ENCODE results near the gene C16orf54.
A peak's percentile ranks its signal among the peaks of the same experiment; 100 is the strongest.
"Not testable (repeated sequence)": the region's sequence is repeated elsewhere in the genome, so short reads cannot be mapped to it uniquely, and the experiment has no call there.

The C16orf54 gene, protein sequence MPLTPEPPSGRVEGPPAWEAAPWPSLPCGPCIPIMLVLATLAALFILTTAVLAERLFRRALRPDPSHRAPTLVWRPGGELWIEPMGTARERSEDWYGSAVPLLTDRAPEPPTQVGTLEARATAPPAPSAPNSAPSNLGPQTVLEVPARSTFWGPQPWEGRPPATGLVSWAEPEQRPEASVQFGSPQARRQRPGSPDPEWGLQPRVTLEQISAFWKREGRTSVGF

DNA sequence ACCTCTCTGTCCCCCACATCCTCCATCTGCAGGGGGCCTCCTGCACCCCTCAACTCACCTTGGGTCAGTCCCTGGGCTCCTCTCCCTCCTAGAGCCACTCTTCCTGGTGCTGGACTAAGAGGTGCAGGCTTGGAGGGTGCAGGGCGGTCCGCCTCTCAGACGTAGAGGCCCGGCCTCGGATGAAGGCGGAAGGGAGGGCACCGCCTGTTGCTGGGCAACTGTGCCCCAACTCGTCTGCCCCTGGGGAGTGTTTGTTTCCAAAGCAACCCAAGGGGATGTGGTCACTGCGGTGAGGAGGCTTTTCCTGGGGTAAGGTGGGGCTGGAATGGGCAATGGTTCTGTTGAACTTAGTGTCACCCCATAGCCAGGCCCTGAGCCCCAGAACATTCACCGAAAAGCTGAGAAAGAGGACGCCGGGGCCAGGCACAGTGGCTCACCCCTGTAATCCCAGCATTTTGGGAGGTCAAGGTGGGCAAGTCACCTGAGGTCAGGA, at the start of gene C16orf54:
Gene C16orf54, minus strand, starts transcription at position 138 of the 493 bp plus-strand sequence. CDS start 1,039 bp downstream, outside the sequence.
- peaks cover 71% of the 10 kb centered on the region for H3K4me1 Mint-ChIP-seq (ENCODE audit: low read depth)
- no peaks in the 10 kb centered on the region for H3K9me3 Mint-ChIP-seq
- H3K36me3 Mint-ChIP-seq (ENCODE audit: low read depth) = peaks cover 32% of the 10 kb centered on the region
- no peaks in the 10 kb centered on the region for H3K27me3 Mint-ChIP-seq
- peak within 1 kb of the TSS; percentile 99 for H3K27ac Mint-ChIP-seq
- peak within 1 kb of the TSS; percentile 97 for H3K4me3 Mint-ChIP-seq

DNA sequence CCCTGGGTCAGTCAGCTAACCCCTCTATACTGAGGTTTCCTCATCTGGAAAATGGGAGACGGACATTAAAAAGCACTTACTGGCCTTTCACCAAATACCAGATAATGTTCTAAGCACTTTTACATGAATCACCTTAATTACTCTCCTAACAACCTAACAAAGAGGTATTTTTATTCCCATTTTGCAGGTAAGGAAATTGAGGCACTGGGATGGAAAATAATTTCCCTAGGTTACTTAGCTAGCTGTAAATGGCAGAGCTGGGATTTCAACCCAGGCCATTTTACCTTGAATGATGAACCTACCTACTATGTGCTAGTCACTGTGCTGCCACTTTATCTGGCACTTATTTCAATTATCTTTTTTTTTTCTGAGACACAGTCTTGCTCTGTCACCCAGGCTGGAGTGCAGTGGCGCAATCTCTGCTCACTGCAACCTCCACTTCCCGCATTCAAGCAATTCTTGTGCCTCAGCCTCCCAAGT, 48.5 kb upstream of the C16orf54 start:
- Mint-ChIP-seq H3K9me3 (no peaks in the 10 kb centered on the region), H3K27me3 (no peaks in the 10 kb centered on the region), H3K4me1 (ENCODE audit: low read depth) (peaks cover 41% of the 10 kb centered on the region), H3K36me3 (ENCODE audit: low read depth) (peaks cover 65% of the 10 kb centered on the region), H3K27ac (no peak overlapping the region), H3K4me3 (no peak overlapping the region)

DNA sequence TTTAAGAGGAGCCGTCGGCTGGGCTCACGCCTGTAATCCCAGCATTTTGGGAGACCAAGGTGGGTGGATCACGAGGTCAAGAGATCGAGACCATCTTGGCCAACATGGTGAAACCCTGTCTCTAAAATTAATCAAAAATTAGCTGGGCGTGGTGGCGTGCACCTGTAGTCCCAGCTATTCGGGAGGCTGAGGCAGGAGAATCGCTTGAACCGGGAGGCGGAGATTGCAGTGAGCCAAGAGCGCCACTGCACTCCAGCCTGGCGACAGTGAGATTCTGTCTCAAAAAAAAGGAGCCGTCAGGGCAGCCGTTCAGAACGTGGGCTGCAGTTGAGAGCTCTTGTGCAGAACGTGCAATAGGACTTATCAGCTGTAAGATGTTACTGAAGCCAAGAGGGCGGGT, 47.4 kb upstream of the C16orf54 start:
- not testable (repeated sequence) for H3K27me3 Mint-ChIP-seq, H3K4me3 Mint-ChIP-seq, H3K9me3 Mint-ChIP-seq
- Mint-ChIP-seq H3K27ac (peak overlapping the region; percentile 20), H3K36me3 (ENCODE audit: low read depth) (peaks cover 54% of the 10 kb centered on the region), H3K4me1 (ENCODE audit: low read depth) (peaks cover 41% of the 10 kb centered on the region)

DNA sequence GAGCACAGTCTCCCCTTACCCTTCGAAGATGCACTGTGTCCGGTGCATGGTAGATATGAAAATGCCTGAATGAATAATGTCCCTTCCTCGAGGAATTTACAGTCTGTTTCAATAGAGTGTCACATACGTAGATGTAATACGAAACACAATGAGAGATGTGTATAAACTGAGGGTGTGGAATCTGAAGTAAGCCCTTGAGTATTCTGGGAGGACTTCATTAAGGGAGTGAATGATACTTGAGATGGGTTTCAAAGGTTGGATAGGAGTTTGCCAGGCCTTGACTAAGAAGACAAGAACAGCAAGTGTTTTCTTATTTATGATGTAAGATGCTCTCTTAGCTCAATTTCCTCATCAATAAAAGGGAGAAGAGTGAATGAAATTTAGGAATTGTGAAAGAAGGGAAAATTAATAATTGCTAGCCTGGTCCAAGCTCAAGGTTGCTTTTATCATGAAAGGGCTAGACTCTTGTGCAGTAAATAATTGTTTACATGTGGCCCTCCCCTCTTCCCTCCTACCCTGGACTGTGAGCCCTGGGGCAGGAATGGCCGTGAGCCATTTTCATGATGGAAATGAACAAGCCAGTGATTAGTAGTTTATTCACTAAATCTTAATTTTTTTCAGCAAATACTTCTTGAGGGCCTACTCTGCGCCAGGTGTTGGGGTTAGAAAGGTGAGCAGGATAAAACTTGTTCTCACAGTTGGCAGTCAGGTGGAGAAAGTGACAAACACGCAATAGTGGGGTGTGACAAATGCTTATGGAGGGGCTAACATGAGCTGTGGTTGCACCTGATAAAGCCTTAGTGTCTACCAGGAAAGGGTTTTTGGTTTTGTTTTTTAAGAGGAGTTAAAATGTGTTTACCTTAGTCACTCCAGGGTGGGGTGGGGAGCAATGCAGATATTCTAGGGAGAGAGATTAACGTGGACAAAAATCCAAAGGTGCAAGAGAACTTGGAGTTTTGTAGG, 46.3 kb upstream of the C16orf54 start:
- peaks cover 41% of the 10 kb centered on the region for H3K4me1 Mint-ChIP-seq (ENCODE audit: low read depth)
- peak overlapping the region; percentile 95 for H3K27ac Mint-ChIP-seq
- no peaks in the 10 kb centered on the region for H3K9me3 Mint-ChIP-seq

DNA sequence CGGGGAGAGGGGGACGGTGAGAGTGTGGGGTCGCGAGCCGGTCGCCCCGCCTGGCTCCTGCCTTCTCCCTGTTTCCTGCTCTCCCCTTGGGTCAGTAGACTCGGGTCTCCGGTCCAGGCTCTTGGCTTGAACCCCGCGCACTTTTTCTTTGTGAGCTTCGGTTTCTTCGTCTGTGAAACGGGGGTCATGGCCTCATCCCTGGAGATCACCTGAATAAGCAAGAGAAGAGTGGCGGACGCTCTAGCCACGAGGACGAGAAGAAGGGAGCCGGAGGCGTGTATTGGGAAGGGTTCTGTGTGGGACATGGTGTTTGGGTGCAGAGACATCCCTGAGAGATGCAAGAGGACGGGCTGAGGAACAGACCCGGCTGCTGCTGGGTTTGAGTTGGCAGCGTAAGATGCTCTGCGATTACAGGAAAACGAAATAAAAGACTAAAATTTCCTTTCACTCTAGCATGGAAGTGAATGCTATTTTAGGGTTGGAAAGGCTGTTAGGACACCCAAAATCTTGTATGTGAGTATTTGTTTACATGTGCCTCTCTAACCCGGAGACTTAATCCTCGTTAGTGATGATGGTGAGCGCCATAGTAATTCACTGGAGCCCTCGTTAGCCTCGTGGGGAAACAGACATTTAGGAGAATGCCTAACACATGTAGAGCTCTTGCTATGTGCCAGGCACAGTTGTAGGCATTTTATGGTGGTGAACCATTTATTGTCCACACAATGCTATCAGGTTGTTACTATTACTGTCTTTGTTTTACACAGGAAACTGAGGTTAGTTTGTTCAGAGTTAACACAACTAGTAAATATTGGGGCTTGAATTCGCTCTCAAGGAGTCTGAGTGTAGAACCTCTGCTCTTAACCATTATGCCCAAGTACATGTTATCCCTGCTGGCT, 45.4 kb upstream of the C16orf54 start:
- Mint-ChIP-seq H3K36me3 (ENCODE audit: low read depth) (peaks cover 34% of the 10 kb centered on the region), H3K4me3 (peak overlapping the region; percentile 98), H3K27ac (peak overlapping the region; percentile 95), H3K9me3 (no peaks in the 10 kb centered on the region), H3K27me3 (no peaks in the 10 kb centered on the region), H3K4me1 (ENCODE audit: low read depth) (peaks cover 41% of the 10 kb centered on the region)

More for the DNA sequence above, 46.3 kb upstream of the C16orf54 start:
- H3K36me3 Mint-ChIP-seq (ENCODE audit: low read depth) = peaks cover 44% of the 10 kb centered on the region
- peak overlapping the region; percentile 98 for H3K4me3 Mint-ChIP-seq
- H3K27me3 Mint-ChIP-seq = no peaks in the 10 kb centered on the region

DNA sequence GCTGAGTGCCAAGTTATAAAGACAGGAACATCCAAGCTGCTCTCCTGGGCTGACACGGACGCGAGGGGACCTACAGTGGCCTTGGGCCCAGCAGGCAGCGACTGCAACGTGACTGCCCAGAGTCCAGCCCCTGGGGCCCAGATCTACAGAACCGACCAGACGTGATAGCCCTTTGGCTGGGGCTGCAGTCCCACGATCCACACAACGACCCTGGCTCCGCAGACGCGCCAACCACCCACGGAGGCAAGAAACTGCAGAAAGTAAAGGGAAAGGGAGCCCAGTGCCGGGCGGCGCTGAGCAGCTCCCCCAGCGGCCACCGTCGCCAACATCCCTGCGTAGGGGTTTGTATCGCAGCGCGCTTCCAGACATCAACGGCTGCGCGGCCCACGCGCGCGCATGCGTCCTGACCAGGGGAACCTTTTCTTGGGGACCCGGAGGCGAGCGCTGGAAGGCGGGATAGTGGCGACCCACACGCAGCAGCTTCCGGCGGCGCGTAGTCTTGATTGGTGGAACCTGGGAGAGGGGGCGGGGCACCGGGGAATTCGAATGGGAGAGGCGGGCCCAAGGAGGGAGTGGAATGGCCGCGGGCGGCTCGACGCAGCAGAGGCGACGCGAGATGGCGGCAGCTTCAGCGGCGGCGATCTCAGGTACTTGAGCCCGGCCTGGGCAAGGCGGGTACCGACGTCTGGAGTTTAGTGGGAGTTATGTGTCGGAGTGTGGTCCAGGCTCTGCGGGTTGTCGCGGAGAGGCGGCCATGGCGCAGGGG, 44.6 kb upstream of the C16orf54 start, which contains the start of gene KIF22:
Gene KIF22, plus strand, starts transcription at position 569 of the 766 bp plus-strand sequence. Its CDS starts 9 bp downstream, at position 578.
- H3K4me1 Mint-ChIP-seq (ENCODE audit: low read depth) = peaks cover 45% of the 10 kb centered on the region
- H3K4me3 Mint-ChIP-seq = peak within 1 kb of the TSS; percentile 98
- peak within 1 kb of the TSS; percentile 95 for H3K27ac Mint-ChIP-seq
- H3K27me3 Mint-ChIP-seq = no peaks in the 10 kb centered on the region
- H3K36me3 Mint-ChIP-seq (ENCODE audit: low read depth) = peaks cover 34% of the 10 kb centered on the region
- no peaks in the 10 kb centered on the region for H3K9me3 Mint-ChIP-seq

DNA sequence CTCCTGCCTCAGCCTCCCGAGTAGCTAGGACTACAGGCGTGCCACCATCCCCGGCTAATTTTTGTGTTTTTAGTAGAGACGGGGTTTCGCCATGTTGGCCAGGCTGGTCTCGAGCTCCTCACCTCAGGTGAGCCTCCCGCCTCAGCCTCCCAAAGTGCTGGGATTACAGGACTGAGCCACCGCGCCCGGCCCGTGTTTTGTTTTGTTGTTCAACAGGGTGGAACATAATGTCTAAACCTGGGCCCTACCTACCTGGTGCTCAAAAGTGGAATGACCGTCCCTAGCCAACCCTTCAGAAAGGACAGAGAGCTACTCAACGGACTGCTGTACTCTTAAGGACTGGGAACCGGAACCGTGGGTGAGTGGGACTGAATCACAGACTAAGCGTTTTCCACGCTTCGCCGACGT, 44.0 kb upstream of the C16orf54 start:
- Mint-ChIP-seq H3K36me3 (ENCODE audit: low read depth) (peaks cover 30% of the 10 kb centered on the region), H3K27ac (peak overlapping the region; percentile 95), H3K4me3 (peak overlapping the region; percentile 98), H3K4me1 (ENCODE audit: low read depth) (peaks cover 45% of the 10 kb centered on the region), H3K27me3 (no peaks in the 10 kb centered on the region), H3K9me3 (no peaks in the 10 kb centered on the region)

DNA sequence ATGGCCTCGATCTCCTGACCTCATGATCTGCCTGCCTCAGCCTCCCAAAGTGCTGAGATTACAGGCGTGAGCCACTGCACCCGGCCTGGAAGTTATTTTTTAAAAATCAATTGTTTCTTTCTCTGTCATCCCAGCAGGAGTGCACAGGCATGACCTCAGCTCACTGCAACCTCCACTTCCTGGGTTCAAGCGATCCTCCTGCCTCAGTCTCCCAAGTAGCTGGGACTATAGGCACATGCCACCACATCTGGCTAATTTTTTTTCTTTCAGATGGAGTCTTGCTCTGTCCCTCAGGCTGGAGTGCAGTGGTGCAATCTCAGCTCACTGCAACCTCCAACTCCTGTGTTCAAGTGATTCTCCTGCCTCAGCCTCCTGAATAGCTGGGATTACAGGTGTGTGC, 41.4 kb upstream of the C16orf54 start:
- not testable (repeated sequence) for H3K4me3 Mint-ChIP-seq, H3K27ac Mint-ChIP-seq, H3K9me3 Mint-ChIP-seq, H3K27me3 Mint-ChIP-seq
- Mint-ChIP-seq H3K36me3 (ENCODE audit: low read depth) (peaks cover 15% of the 10 kb centered on the region), H3K4me1 (ENCODE audit: low read depth) (peaks cover 40% of the 10 kb centered on the region)

DNA sequence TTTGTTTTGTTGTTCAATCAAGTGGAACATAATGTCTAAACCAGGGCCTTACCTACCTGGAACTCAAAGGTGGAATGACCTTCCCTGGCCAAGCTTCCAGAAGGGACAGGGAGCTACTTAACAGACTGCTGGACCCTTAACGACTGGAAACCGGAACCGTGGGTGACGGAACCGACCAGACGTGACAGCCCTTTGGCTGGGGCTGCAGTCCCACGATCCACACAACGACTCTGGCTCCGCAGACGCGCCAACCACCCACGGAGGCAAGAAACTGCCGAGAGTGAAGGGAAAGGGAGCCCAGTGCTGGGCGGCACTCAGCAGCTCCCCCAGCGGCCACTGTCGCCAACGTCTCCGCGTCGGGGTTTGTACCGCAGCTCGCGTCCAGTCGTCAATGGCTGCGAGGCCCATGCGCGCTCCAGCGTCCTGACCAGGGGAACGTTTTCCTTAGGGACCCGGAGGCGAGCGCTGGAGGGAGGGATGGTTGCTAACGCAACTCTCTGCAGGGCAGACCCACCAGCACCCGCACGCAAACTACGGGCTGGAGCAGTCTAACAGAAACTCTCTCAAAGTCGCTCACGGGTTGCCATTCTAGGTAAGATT, 39.2 kb upstream of the C16orf54 start:
- H3K4me3 Mint-ChIP-seq = peak overlapping the region; percentile 56
- no peaks in the 10 kb centered on the region for H3K36me3 Mint-ChIP-seq (ENCODE audit: low read depth)
- H3K27me3 Mint-ChIP-seq = no peaks in the 10 kb centered on the region
- peak overlapping the region; percentile 11 for H3K27ac Mint-ChIP-seq
- peaks cover 27% of the 10 kb centered on the region for H3K4me1 Mint-ChIP-seq (ENCODE audit: low read depth)
- H3K9me3 Mint-ChIP-seq = no peaks in the 10 kb centered on the region

DNA sequence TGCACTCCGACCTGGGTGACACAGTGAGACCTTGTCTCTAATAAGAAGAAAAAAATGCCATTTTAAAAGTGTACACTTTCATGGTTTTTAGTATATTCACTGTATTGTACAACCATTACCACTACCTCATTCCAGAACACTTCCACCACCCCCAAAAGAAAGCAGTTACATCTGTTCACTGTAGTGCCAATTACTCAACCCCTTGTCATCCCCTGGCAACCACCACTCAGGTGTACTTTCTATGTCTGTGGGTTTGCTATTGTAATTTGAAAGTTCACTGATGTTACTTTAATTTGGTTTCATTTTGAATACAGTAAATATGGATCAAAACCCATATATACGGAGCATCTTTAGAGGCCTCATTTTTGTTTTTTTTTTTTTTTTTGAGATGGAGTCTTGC, 38.4 kb upstream of the C16orf54 start:
- Mint-ChIP-seq H3K36me3 (ENCODE audit: low read depth) (no peaks in the 10 kb centered on the region), H3K27me3 (no peaks in the 10 kb centered on the region), H3K27ac (no peak overlapping the region), H3K9me3 (no peaks in the 10 kb centered on the region), H3K4me1 (ENCODE audit: low read depth) (peaks cover 23% of the 10 kb centered on the region), H3K4me3 (no peak overlapping the region)

DNA sequence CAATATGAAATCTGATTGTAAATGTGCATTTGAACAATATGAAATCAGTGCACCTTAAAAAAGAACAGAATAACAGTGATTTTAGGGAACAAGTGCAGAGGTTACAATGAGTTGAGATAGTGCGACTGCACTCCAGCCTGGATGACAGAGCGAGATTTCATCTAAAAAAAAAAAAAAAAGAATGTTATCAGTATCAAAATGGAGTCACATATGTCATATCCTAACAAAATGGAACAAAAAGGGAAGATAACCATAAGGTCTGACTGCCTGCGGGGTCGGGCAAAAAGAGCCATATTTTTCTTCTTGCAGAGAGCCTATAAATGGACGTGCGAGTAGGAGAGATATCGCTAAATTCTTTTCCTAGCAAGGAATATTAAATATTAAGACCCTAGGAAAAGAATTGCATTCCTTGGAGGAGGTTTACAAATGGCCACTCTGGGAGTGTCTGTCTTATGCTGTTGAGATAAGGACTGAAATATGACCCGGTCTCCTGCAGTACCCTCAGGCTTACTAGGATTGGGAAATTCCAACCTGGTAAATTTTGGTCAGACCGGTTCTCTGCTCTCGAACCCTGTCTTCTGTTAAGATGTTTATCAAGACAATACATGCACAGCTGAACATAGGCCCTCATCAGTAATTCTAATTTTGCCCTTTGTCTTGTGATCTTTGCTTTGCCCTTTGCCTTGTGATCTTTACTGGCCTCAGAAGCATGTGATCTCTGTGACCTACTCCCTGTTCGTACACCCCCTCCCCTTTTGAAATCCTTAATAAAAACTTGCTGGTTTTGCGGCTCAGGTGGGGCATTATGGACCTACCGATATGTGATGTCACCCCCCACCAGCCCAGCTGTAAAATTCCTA, 37.5 kb upstream of the C16orf54 start:
- peaks cover 23% of the 10 kb centered on the region for H3K4me1 Mint-ChIP-seq (ENCODE audit: low read depth)
- not testable (repeated sequence) for H3K27me3 Mint-ChIP-seq; H3K36me3 Mint-ChIP-seq (ENCODE audit: low read depth); H3K9me3 Mint-ChIP-seq; H3K4me3 Mint-ChIP-seq; H3K27ac Mint-ChIP-seq

DNA sequence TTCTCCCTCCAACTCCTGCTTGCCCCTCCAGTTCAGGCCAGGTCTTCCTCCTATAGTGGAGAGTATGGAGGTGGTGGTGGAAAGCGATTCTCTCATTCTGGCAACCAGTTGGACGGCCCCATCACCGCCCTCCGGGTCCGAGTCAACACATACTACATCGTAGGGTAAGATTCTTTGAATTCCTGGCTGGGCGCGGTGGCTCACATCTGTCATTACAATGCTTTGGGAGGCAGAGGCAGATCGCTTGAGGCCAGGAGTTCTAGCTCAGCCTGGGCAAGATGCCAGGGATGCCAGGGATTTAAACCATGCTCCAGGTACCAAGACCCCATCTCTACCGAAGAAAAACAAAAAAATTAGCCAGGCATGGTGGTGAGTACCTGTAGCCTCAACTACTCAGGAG, 33.7 kb upstream of the C16orf54 start:
- H3K9me3 Mint-ChIP-seq = no peaks in the 10 kb centered on the region
- H3K27ac Mint-ChIP-seq = no peak overlapping the region
- H3K27me3 Mint-ChIP-seq = no peaks in the 10 kb centered on the region
- no peaks in the 10 kb centered on the region for H3K36me3 Mint-ChIP-seq (ENCODE audit: low read depth)
- no peak overlapping the region for H3K4me3 Mint-ChIP-seq
- H3K4me1 Mint-ChIP-seq (ENCODE audit: low read depth) = peaks cover 16% of the 10 kb centered on the region
